Fibroblast of lung (primary cell): Measurements from ENCODE around the gene DDX19B. TPM values are rescaled to one million over a fixed set of nuclear protein-coding genes. Genes with fewer than 3 reads are reported as not detected.

Source experiments
- DNase-seq, 2 donors: peaks; one replicate each; pipeline versions ENCODE4 v3.0.0 to v3.0.0-alpha.2; 2010; ENCODE audit warnings: low read depth in 2 of 2
- H2AFZ ChIP-seq: 2 replicates; pipeline ENCODE4 v1.5.1; 2012; ENCODE audit warnings: low read length, control low read depth, inconsistent platforms
- H3K27ac ChIP-seq: 2 replicates; pipeline ENCODE4 v1.5.1; 2011; ENCODE audit warnings: low read length, control low read depth; ENCODE audit not compliant: insufficient read depth
- H3K27me3 ChIP-seq: 2 replicates; pipeline ENCODE4 v1.5.1; 2011; ENCODE audit warnings: mild to moderate bottlenecking, low read length; ENCODE audit not compliant: control insufficient read depth, insufficient read depth
- H3K36me3 ChIP-seq: 2 replicates; pipeline ENCODE4 v1.5.1; 2011; ENCODE audit warnings: low read length; ENCODE audit not compliant: control insufficient read depth, insufficient read depth
- H3K4me1 ChIP-seq: 2 replicates; pipeline ENCODE4 v1.5.1; 2011; ENCODE audit warnings: low read length; ENCODE audit not compliant: control insufficient read depth, insufficient read depth; ENCODE audit errors: extremely low read depth
- H3K4me2 ChIP-seq: 2 replicates; pipeline ENCODE4 v1.5.1; 2011; ENCODE audit warnings: low read length, control low read depth; ENCODE audit not compliant: insufficient read depth; ENCODE audit errors: extremely low read depth
- H3K4me3 ChIP-seq, 4 experiments: fragments of 200-600 bp in 1 of 4; sonication (generic) in 1 of 4; replicated peaks in 1 of 4; 2 replicates each; pipeline ENCODE4 v1.5.1; 2011 to 2016; ENCODE audit warnings: low read length in 4 of 4, low read depth in 3 of 4, mild to moderate bottlenecking in 3 of 4, control low read depth in 2 of 4, inconsistent platforms in 1 of 4, mixed read lengths in 1 of 4; ENCODE audit not compliant: insufficient read depth in 1 of 4; ENCODE audit errors: control extremely low read depth in 1 of 4
- H3K79me2 ChIP-seq: 2 replicates; pipeline ENCODE4 v1.5.1; 2012; ENCODE audit warnings: mild to moderate bottlenecking, low read length, inconsistent platforms; ENCODE audit not compliant: control insufficient read depth, insufficient read depth
- H3K9ac ChIP-seq: 2 replicates; pipeline ENCODE4 v1.5.1; 2011; ENCODE audit warnings: mild to moderate bottlenecking, low read length, control low read depth; ENCODE audit not compliant: insufficient read depth
- H3K9me3 ChIP-seq: 2 replicates; pipeline ENCODE4 v1.5.1; 2012; ENCODE audit warnings: low read depth, low read length; ENCODE audit not compliant: control insufficient read depth, insufficient read depth
- H4K20me1 ChIP-seq: 2 replicates; pipeline ENCODE4 v1.5.1; 2011; ENCODE audit warnings: low read length; ENCODE audit not compliant: control insufficient read depth, insufficient read depth; ENCODE audit errors: extremely low read depth
- CTCF ChIP-seq, 2 donors: IDR thresholded peaks in 1 of 2; conservative IDR thresholded peaks in 1 of 2; 1 replicate in 1 of 2; 2 replicates in 1 of 2; pipeline ENCODE4 v1.5.1; 2011 to 2012; ENCODE audit warnings: low read length in 2 of 2, control low read depth in 1 of 2, inconsistent platforms in 1 of 2, low read depth in 1 of 2, mild to moderate bottlenecking in 1 of 2
- EZH2 ChIP-seq: IDR thresholded peaks from 2 replicates; pipeline ENCODE4 v1.5.1; 2012; ENCODE audit warnings: low read length, control low read depth, mild to moderate bottlenecking; ENCODE audit errors: missing control alignments
- polyA plus RNA-seq, 2 donors: library from polyadenylated mRNA; depleted of rRNA in 1 of 2; stranded (reverse) in 1 of 2; unstranded in 1 of 2; fragments of >200 nt; gene quantifications; 2 replicates each; pipeline ENCODE4 v1.2.1, GENCODE V29; 2011 to 2012; ENCODE audit warnings: missing spikeins in 1 of 2
- total RNA-seq: library from RNA; depleted of rRNA; stranded (reverse); fragments of >200 nt; gene quantifications from 2 replicates; pipeline ENCODE4 v1.2.1, GENCODE V29; 2014

Gene DDX19B
- total and polyA plus RNA-seq, 2 donors (not counting 1 experiment from before 2014, with no cell fraction given): 30.7 to 41.0 TPM

GRCh38 chr16:70377782-70378181, 78.8 kb downstream of the DDX19B start:
- H3K4me1 ChIP-seq: no peaks in the 10 kb centered on the region
- no peak overlapping the region for H3K4me3 ChIP-seq
- H3K4me2 ChIP-seq: no peak overlapping the region
- no peak overlapping the region for H2AFZ ChIP-seq
- DNase-seq: no peak
- TF ChIP-seq EZH2 (no peak), CTCF (conservative IDR thresholded peaks at IDR 0.05 in 1 of 2, IDR thresholded peaks at IDR 0.05 in 1 of 2; ENCODE audit: low read depth in 1 of 2, low read length in 2 of 2) (no peak)
- peaks cover 13% of the 10 kb centered on the region for H3K79me2 ChIP-seq
- no peaks in the 10 kb centered on the region for H3K36me3 ChIP-seq
- no peak overlapping the region for H3K9ac ChIP-seq
- no peaks in the 10 kb centered on the region for H4K20me1 ChIP-seq
- H3K9me3 ChIP-seq: no peaks in the 10 kb centered on the region
- H3K27me3 ChIP-seq: no peaks in the 10 kb centered on the region
- no peak overlapping the region for H3K27ac ChIP-seq

GRCh38 chr16:70378869-70379493, 80.0 kb downstream of the DDX19B start:
- Histone ChIP-seq H3K9ac (no peak overlapping the region), H4K20me1 (no peaks in the 10 kb centered on the region), H3K36me3 (no peaks in the 10 kb centered on the region), H3K27ac (no peak overlapping the region), H3K27me3 (no peaks in the 10 kb centered on the region), H3K9me3 (no peaks in the 10 kb centered on the region), H3K4me2 (no peak overlapping the region), H3K4me3 (no peak overlapping the region), H3K4me1 (no peaks in the 10 kb centered on the region), H2AFZ (no peak overlapping the region), H3K79me2 (peaks cover 13% of the 10 kb centered on the region)
- no peak for DNase-seq
- TF ChIP-seq CTCF (conservative IDR thresholded peaks at IDR 0.05 in 1 of 2, IDR thresholded peaks at IDR 0.05 in 1 of 2; ENCODE audit: low read depth in 1 of 2, low read length in 2 of 2) (no peak), EZH2 (no peak)

- TF ChIP-seq EZH2: no peak
- TF ChIP-seq CTCF (conservative IDR thresholded peaks at IDR 0.05 in 1 of 2, IDR thresholded peaks at IDR 0.05 in 1 of 2; ENCODE audit: low read depth in 1 of 2, low read length in 2 of 2): no peak
- H2AFZ ChIP-seq: no peak overlapping the region
- peak overlapping the region; percentile 84 for H3K27ac ChIP-seq
- H3K4me1 ChIP-seq: no peaks in the 10 kb centered on the region
- H3K9ac ChIP-seq: peak overlapping the region; percentile 81
- H3K79me2 ChIP-seq: peaks cover 13% of the 10 kb centered on the region
- H3K27me3 ChIP-seq: no peaks in the 10 kb centered on the region
- H3K4me3 ChIP-seq: peak overlapping the region; percentile 77 to 96 (median 92)
- H3K36me3 ChIP-seq: no peaks in the 10 kb centered on the region
- peak; percentile 66 to 89 for DNase-seq
- peak overlapping the region; percentile 92 for H3K4me2 ChIP-seq
- H3K9me3 ChIP-seq: no peaks in the 10 kb centered on the region
- H4K20me1 ChIP-seq: no peaks in the 10 kb centered on the region
These were observed 81.4 kb downstream of the DDX19B start for GRCh38 chr16:70380248-70380918.
